ENCODE data around the gene ARRDC1. TPM values are rescaled to one million over a fixed set of nuclear protein-coding genes. Genes with fewer than 3 reads are reported as not detected.

Gene ARRDC1
- total and polyA plus RNA-seq, 9 of the 15 experiments (the other 6 are each of a cell fraction or from before 2014, with no cell fraction given) = 0.21 to 45.3 (median 18.6) TPM

- TF ChIP-seq PREB (CRISPR knock-in tag; IDR thresholded peaks at IDR 0.05) = no peak
- TF ChIP-seq REST (IDR thresholded peaks at IDR 0.05; ENCODE audit: borderline replicate concordance) = peak; percentile 91
- peak; percentile 74; the same call in 1 of the 2 replicates for TF ChIP-seq REST (CRISPR knock-in tag; IDR thresholded peaks at IDR 0.05; ENCODE audit: low read depth)
- TF ChIP-seq ZNF583 (CRISPR knock-in tag; IDR thresholded peaks at IDR 0.05) = peak; percentile 54; the same call in 1 of the 2 replicates
- TF ChIP-seq ZNF165 (CRISPR knock-in tag; IDR thresholded peaks at IDR 0.05; ENCODE audit: borderline replicate concordance) = no peak
- peak; percentile 89 for TF ChIP-seq CREB1 (IDR thresholded peaks at IDR 0.05)
- TF ChIP-seq CREB1 (CRISPR knock-in tag; IDR thresholded peaks at IDR 0.05) = peak; percentile 92
- peak; percentile 85; the same call in 1 of the 2 replicates for TF ChIP-seq ZNF282 (CRISPR knock-in tag; IDR thresholded peaks at IDR 0.05)
- TF ChIP-seq BCL6 (CRISPR knock-in tag; IDR thresholded peaks at IDR 0.05) = no peak
- peak; percentile 92 for TF ChIP-seq E2F8 (IDR thresholded peaks at IDR 0.05; ENCODE audit: low read depth, partially characterized antibody)
- TF ChIP-seq ZNF134 (CRISPR knock-in tag; conservative IDR thresholded peaks at IDR 0.05) = 0 out of 2 replicates have a peak, but pooled peaks have one; percentile 18
- TF ChIP-seq FUS (optimal IDR thresholded peaks at IDR 0.05; ENCODE audit: low read depth, low read length) = no peak
- no peak for TF ChIP-seq ETS2 (tag; IDR thresholded peaks at IDR 0.05; ENCODE audit: borderline replicate concordance, poor library complexity, severe bottlenecking)
- TF ChIP-seq ZNF3 (CRISPR knock-in tag; IDR thresholded peaks at IDR 0.05) = peak; percentile 27; the same call in 1 of the 2 replicates
- no peak for TF ChIP-seq GATA2 (CRISPR knock-in tag; IDR thresholded peaks at IDR 0.05)
Measured at GRCh38 chr9:137618105-137619067, 12.9 kb downstream of the ARRDC1 start, which contains the start of gene EHMT1 (continued).

All from K562 (cell line).